Type B pancreatic cell (in vitro differentiated cells): ENCODE measurements around the gene DMPK. TPM values are rescaled to one million over a fixed set of nuclear protein-coding genes. Genes with fewer than 3 reads are reported as not detected.

Experiments used
- DNase-seq: peaks from one replicate; pipeline ENCODE4 v3.0.0; 2021; ENCODE audit warnings: mixed read lengths; ENCODE audit not compliant: unreplicated experiment; ENCODE audit errors: extremely low spot score
- H3K27ac Mint-ChIP-seq: 2 replicates; pipeline ENCODE4 v1.8.0; 2021; ENCODE audit warnings: mild to moderate bottlenecking, mixed read lengths
- H3K27me3 Mint-ChIP-seq: 2 replicates; pipeline ENCODE4 v1.8.0; 2021; ENCODE audit warnings: mixed read lengths
- H3K36me3 Mint-ChIP-seq: 2 replicates; pipeline ENCODE4 v1.8.0; 2021; ENCODE audit warnings: mixed read lengths
- H3K4me1 Mint-ChIP-seq: one replicate; pipeline ENCODE4 v1.8.0; 2021; ENCODE audit warnings: mixed read lengths; ENCODE audit not compliant: unreplicated experiment
- H3K4me3 Mint-ChIP-seq: 2 replicates; pipeline ENCODE4 v1.8.0; 2021; ENCODE audit warnings: mild to moderate bottlenecking, mixed read lengths
- H3K9me3 Mint-ChIP-seq: 2 replicates; pipeline ENCODE4 v1.8.0; 2021; ENCODE audit warnings: mixed read lengths
- total RNA-seq: library from RNA; stranded (reverse); gene quantifications from 2 replicates; pipeline ENCODE4 v1.2.1, GENCODE V29; 2021; ENCODE audit warnings: low replicate concordance
- TF ChIP-seq, protein P1 (sequence below): fragments of 200-600 bp; sonication (generic); conservative IDR thresholded peaks from 2 replicates; pipeline ENCODE4 v1.5.0; 2021; ENCODE audit warnings: antibody characterized with exemption, mild to moderate bottlenecking

Gene DMPK
- total RNA-seq, 1 donor from 2014 or later: 97.7 TPM

DNA sequence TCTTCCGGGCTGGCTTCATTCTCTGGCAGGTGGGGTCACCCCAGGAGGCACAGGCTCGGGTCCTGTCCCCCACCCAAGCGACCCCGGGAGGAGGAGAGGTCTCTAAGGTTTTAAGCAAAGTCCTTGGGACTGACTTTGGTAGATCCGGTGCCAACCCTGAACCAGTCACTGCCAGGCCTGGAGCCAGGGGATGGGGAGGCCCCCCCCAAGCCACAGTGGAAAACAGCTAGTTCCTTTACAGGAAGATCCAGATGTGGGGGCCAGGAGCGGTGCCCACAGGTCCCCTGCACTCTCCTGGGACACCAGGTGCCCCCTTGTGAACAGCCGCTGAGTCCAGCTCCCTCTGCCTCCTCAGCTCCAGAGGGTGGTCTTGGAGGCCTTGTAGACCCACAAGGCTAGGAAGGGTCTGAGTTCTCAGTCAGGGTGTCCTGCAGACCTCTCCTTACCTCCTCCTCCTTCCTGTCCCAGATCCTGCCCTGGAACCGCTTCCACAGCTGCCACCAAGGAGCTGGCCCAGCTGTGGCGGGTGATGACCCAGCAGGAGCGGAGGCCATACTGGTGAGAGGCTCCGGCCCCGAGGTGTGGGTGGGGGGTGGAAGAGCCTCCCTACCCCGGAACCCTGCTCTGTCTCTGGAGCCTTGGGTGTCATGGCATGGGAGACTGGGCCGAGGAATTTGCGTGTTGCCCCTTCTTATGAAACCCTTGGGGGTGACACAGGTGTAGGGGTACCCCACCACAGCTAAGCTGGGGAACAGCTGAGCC, 19.2 kb downstream of the DMPK start:
- Mint-ChIP-seq H3K4me3 (no peak overlapping the region), H3K36me3 (no peaks in the 10 kb centered on the region), H3K4me1 (peaks cover 7% of the 10 kb centered on the region), H3K9me3 (no peaks in the 10 kb centered on the region), H3K27me3 (no peaks in the 10 kb centered on the region), H3K27ac (no peak overlapping the region)
- no peak for DNase-seq
- TF ChIP-seq, protein P1, sequence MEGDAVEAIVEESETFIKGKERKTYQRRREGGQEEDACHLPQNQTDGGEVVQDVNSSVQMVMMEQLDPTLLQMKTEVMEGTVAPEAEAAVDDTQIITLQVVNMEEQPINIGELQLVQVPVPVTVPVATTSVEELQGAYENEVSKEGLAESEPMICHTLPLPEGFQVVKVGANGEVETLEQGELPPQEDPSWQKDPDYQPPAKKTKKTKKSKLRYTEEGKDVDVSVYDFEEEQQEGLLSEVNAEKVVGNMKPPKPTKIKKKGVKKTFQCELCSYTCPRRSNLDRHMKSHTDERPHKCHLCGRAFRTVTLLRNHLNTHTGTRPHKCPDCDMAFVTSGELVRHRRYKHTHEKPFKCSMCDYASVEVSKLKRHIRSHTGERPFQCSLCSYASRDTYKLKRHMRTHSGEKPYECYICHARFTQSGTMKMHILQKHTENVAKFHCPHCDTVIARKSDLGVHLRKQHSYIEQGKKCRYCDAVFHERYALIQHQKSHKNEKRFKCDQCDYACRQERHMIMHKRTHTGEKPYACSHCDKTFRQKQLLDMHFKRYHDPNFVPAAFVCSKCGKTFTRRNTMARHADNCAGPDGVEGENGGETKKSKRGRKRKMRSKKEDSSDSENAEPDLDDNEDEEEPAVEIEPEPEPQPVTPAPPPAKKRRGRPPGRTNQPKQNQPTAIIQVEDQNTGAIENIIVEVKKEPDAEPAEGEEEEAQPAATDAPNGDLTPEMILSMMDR: no peak

DNA sequence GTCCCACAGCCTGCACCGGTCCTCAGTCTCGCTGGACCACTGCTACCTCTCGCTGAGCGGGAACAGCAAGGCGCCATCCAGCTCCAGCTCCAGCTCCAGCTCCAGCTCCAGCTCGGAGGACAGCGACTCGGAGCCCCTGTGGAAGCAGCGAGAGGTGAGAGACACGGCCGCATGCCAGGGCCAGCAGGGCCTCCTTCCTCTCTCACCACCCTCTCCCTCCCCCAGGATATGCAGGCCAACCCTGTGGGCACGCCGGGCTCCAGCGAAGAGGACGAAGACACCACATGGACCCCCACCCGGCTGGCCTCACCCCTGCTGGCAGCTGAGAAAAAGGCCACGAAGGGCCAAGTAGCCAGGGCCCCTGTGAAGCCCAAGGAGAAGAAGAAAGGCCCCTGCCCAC, 20.6 kb downstream of the DMPK start:
- H3K4me3 Mint-ChIP-seq: no peak overlapping the region
- no peak for DNase-seq
- H3K36me3 Mint-ChIP-seq: no peaks in the 10 kb centered on the region
- H3K4me1 Mint-ChIP-seq: peaks cover 7% of the 10 kb centered on the region
- no peaks in the 10 kb centered on the region for H3K27me3 Mint-ChIP-seq
- TF ChIP-seq, protein P1: no peak
- no peaks in the 10 kb centered on the region for H3K9me3 Mint-ChIP-seq
- no peak overlapping the region for H3K27ac Mint-ChIP-seq

DNA sequence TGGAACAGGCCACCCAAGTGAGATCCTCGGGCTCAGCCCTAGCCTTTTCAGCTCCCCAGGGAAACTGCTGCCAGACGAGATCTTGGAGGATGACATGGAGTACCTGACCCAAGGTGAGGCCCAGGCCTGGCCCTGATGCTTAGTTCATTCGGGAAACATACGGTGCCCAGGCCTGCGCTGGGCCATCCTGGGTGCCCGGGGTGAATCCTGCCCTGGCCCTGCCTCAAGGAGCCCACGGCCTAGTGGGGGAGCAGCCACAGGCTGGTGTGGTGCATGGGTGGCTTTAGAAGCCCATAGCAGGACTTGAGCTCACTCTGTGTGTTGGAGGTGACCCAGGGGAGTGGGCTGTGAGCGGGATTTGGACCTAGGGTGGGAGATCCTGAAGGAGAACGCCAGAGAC, 23.4 kb downstream of the DMPK start:
- Mint-ChIP-seq H3K36me3 (no peaks in the 10 kb centered on the region), H3K9me3 (no peaks in the 10 kb centered on the region), H3K4me3 (no peak overlapping the region), H3K27me3 (no peaks in the 10 kb centered on the region), H3K4me1 (no peaks in the 10 kb centered on the region), H3K27ac (no peak overlapping the region)
- no peak for DNase-seq
- TF ChIP-seq, protein P1: no peak

DNA sequence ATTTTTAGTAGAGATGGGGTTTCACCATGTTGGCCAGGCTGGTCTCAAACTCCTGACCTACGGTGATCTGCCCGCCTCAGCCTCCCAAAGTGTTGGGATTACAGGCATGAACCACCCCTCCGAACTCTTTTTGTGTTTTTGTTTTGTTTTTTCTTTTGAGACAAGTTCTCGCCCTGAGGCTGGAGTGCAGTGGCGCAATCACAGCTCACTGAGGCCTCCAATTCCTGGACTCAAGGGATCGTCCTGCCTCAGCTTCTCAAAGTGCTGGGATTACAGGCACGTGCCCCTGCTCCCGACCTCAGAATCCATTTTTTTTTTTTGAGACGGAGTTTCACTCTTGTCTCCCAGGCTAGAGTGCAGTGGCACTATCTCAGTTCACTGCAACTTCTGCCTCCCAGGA, 24.6 kb downstream of the DMPK start:
- no peak overlapping the region for H3K4me3 Mint-ChIP-seq
- peaks cover 4% of the 10 kb centered on the region for H3K4me1 Mint-ChIP-seq
- TF ChIP-seq, protein P1: no peak
- no peak overlapping the region for H3K27ac Mint-ChIP-seq
- H3K9me3 Mint-ChIP-seq: no peaks in the 10 kb centered on the region
- H3K27me3 Mint-ChIP-seq: no peaks in the 10 kb centered on the region
- no peak for DNase-seq
- no peaks in the 10 kb centered on the region for H3K36me3 Mint-ChIP-seq

DNA sequence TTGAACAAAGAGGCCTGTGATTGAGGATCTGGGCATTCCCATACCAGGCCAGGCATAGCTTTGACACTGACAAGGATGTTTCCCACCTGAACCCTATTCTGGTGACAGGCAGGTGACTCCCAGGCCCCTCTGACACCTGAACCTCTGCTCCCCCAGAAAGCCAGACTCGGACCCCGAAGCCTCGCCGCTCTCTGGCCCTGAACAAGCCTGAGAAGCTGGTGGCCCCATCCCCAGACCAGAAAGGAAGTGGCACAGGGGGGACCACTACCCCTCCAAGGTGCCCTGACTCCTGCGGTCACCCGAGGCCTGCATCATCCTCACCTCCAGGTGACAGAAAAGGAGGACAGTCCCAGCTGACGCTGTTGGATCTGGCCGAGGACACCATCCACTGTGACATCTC, 28.0 kb downstream of the DMPK start:
- H3K4me3 Mint-ChIP-seq: no peak overlapping the region
- H3K36me3 Mint-ChIP-seq: no peaks in the 10 kb centered on the region
- no peak overlapping the region for H3K27ac Mint-ChIP-seq
- no peak for DNase-seq
- H3K27me3 Mint-ChIP-seq: no peaks in the 10 kb centered on the region
- no peaks in the 10 kb centered on the region for H3K9me3 Mint-ChIP-seq
- TF ChIP-seq, protein P1: no peak
- peaks cover 4% of the 10 kb centered on the region for H3K4me1 Mint-ChIP-seq
